Posterior cingulate gyrus (tissue), 11 donors: ENCODE data around the gene KCNA2.

Source experiments
- DNase-seq, 10 donors: peaks; one replicate each; pipeline versions ENCODE4 v3.0.0 to v3.0.0-alpha.2; 2020 to 2021; ENCODE audit warnings: mixed read lengths in 3 of 10
- intact Hi-C: fragments of 100-400 bp; cut with DNase I; formaldehyde crosslinking; loops from one replicate; pipeline ENCODE4 v1.15.1; 2023

Gene KCNA2

DNA sequence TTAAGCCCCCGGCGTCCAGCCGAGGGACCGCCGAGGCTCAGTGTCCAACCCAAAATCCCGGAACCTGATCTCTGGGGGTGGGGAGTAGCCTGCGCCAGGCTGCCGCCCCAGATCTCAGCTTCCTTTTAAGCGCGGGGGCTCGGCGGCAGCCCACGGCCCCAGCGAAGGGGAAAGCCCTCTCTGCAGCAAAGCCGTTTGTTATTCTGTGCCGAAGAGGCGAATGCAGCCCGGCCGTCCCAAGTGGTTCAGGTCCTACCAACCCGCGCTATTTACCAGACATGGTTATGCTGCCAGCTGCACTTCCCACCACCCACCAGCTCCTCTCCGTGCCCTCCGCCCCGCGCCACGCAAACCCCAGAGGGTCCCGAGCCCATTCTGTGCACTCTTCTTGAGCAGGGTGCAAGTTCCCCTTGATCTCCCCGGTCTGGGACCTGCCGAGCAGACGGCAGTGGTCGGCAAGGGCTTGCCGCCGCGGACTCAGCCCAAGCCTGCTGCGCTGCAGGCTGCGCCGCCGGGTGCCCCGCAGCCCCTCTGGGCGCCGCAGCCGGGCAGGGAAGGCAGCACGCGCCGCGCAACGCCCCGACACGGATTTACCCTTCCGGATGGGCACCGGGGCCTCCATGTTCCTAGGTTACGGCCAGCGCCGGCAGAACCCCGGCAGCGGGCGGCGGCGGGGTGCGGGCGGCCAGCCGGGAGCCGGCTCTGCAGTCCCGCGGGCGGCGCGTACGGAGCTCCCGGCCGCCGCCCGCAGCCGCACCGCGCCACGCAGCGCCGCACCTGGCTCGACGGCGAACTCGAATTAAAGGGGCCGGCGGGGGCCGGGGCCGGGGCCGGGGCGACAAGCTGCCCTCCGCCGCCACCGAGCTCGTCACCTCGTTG, 738 bp upstream of the KCNA2 start:
- DNase-seq, result peak in 7 of 10 donors; percentile 31 to 93 (median 45)
- intact Hi-C loops, result no loop called here

DNA sequence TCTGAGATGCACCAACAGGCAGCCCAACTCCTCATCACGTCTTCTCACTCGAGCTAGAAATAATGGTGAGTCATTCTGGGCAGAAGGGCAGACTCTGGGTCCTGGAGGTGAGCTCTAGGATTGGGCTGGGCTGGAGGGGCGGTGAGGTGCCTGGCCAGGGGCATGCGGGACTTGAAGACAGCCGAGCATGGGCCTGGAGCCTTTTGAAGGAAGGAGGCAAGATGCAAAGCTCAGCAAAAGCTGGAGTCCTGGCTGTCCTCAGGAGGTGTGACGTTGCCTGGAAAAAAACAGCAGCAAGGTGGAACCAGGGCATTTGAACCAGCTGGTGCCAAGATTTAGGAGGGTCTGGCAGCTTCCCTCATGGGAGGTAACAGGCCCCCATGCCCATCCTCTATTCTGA, 712 bp downstream of the KCNA2 start:
- no peak for DNase-seq
- intact Hi-C loops, result no loop called here

DNA sequence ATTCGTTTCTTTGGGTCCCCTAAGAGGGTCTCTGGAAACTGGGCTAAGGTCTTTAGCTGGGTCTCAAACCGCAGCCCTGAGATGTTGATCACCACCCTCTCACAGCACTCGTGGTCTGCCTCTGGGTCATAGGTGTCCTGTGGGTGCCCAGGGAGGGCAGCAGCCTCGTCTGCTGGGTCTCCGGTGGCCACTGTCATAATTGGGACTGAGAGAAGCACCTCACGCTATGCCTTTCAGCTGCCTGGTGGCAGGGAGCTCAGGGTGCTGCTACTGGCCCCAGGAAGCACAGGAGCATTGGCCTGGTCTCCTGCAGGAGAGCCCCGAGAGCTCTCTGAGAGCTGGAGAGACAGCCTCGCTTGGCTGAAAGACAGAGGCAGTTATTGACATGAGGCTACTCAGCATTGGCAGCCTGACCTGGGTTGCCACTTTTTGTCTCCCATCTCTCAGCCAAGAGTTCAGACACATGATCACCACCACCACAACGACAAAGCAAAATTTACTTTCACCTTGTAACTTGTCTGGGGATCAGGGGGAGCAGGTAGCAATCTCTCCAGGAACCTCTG, 1.5 kb downstream of the KCNA2 start:
- intact Hi-C loops, result no loop called here
- DNase-seq, result peak in 2 of 10 donors; percentile 35 to 82

DNA sequence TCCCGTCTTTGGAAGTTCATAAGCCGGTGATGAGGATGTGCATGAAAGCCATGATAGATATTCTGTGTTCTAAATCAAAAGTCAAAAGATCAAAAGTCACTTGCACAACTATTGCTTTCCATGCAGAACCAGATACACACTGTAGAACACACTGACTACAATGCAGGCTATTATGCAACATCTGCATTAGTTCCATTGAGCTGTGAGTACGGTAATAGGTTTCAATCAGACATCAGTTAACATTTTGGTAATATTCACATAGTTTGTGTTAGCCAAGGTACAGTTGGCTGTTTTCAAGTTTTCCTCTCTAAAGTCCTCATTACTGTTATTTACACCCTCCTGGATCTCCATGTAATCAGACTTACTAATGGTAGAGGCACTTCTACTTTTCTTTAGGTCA, 3.1 kb downstream of the KCNA2 start:
- intact Hi-C loops, result no loop called here
- no peak for DNase-seq

- DNase-seq, result peak in 1 of 10 donors; percentile 82
- intact Hi-C loops, result no loop called here
Observed at GRCh38 chr1:110602466-110602865, 3.7 kb downstream of the KCNA2 start.

DNA sequence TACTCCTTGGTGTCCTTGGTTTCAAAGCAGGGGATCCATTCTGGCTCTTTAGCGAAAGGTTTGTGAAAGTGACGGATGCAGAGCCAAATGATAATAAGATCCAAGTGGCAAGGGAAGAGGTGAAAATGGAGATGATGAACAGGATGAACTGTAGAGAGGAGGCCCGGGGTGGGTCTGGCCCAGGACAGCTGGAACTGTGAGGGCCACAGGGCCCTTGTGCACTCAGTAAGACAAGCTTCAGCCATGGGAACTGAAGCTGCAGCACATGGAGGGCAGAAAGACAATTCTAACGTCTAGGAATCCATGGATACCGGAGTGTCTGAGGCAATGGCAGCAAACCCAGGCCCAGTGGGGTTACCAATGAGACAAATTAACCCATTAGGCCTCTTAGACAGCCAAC, 4.8 kb downstream of the KCNA2 start:
- no peak for DNase-seq
- intact Hi-C loops, result no loop called here

- DNase-seq, result no peak
Observed at GRCh38 chr1:110600716-110601115, 5.4 kb downstream of the KCNA2 start.

DNA sequence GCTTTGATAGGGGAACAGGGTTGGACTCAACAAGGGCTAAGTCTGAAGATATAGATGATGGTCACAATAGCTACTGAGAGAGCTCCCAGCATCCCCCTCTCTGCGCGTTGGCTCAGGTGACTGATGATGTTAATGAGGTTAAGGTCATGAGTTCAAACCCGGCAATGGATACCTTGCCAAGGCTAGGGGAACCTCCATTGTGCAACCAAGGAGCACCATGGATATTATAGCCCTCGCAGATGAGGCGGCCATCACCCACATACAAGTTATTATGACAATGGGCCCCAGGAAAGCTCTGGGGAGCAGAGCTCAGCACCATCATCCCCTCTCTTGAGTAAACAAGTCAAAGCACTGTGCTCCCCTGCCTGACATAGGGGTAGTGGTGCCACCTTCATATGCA, 8.2 kb downstream of the KCNA2 start:
- intact Hi-C loops, result no loop called here
- DNase-seq, result peak in 1 of 10 donors; percentile 49

More at GRCh38 chr1:110600716-110601115, 5.4 kb downstream of the KCNA2 start:
- intact Hi-C loops, result no loop called here

- intact Hi-C loops, result no loop called here
- no peak for DNase-seq
Observed at GRCh38 chr1:110596312-110596711, 9.8 kb downstream of the KCNA2 start.

GRCh38 chr1:110595353-110595710, 10.8 kb downstream of the KCNA2 start:
- intact Hi-C loops, result no loop called here

GRCh38 chr1:110594456-110595352, 11.5 kb downstream of the KCNA2 start:
- DNase-seq, result peak in 9 of 10 donors; percentile 26 to 92 (median 72)
- intact Hi-C loops, result no loop called here

More at GRCh38 chr1:110595353-110595710, 10.8 kb downstream of the KCNA2 start:
- no peak for DNase-seq

- intact Hi-C loops, result no loop called here
- no peak for DNase-seq
Observed at GRCh38 chr1:110593902-110594301, 12.3 kb downstream of the KCNA2 start.

DNA sequence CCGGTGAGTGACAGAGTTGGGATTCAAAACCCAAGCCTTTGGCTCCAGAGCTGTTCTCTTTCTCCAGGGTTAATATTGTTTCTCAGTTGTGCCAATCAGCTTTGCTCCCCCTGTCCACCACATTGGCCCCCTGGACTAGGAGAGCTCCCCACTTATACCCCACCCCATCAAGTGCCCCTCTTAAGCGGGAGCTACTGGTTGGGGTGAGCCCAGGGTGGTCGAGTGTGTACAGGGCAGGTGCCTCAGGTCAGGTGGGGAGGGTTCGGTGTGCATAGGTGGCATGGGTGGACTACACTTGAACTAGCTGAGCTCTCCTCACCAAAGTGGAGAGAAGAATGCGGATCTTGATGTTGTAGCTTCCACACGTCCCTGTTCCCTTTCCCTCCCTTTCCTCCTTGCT, 14.2 kb downstream of the KCNA2 start:
- intact Hi-C loops, result no loop called here
- peak in 1 of 10 donors; percentile 60 for DNase-seq

GRCh38 chr1:110588991-110589390, 17.2 kb downstream of the KCNA2 start:
- DNase-seq, result no peak
- intact Hi-C loops, result no loop called here

- intact Hi-C loops, result no loop called here
- no peak for DNase-seq
Observed at GRCh38 chr1:110588486-110588885, 17.7 kb downstream of the KCNA2 start.

DNA sequence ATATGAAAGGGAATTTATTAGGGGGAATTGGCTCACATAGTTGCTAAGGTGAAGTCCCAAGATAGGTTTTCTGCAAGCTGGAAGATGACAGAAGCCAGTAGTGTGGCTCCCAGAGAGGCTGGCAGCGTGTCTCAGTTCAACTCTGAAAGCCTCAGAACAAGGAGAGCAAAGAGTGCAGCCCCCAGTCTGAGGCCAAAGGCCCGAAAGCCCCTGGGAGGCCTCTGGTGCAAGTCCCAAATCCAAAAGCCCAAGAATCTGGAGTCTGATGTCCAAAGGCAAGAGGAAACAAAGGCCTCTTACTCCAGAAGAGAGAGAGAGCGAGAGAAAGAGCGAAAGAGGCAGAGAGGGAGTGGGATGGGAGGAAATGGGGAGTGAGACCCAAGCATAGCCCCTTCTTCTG, 18.3 kb downstream of the KCNA2 start:
- peak in 1 of 10 donors; percentile 24 for DNase-seq
- intact Hi-C loops, result no loop called here

DNA sequence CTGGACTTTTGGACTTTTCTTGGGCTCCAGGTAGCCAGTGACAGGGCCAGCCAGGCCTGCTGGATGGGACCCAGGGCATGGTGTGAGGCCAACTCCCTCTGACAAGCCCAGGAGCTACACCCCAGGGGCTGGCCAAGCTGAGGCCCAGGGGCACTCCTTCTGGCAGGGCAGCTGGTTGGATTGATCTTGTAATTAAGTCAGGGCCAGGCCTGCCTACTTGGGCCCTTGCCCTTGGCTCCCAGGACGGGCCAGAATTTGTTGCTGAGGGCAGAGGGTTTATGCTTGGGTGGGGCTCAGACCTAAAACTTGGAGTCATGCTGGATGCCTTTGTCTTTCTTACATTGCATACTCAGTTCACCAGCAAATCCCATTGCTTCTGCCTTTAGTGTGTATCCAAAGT, 20.7 kb downstream of the KCNA2 start:
- peak in 3 of 10 donors; percentile 40 to 86 (median 85) for DNase-seq
- intact Hi-C loops, result no loop called here

DNA sequence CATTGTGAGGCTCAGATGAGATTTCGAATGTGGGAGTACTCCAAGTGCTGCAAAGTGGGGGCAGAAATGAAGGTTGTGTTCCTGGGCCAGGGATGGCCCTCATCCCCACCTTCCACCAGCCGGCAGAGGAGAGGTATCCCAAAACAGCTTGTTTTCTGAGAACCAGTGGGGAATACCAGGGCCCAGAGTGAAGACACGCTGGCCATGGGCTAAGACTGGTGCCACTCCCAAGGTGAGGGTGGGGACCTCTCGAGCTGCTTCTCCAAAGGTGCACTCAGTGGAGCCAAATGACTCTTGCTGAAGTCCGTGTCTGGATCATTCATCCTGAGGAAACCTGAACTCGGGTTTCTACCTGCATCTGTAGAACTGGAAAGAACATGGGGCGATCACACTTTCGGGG, 22.1 kb downstream of the KCNA2 start:
- DNase-seq, result no peak
- intact Hi-C loops, result no loop called here

DNA sequence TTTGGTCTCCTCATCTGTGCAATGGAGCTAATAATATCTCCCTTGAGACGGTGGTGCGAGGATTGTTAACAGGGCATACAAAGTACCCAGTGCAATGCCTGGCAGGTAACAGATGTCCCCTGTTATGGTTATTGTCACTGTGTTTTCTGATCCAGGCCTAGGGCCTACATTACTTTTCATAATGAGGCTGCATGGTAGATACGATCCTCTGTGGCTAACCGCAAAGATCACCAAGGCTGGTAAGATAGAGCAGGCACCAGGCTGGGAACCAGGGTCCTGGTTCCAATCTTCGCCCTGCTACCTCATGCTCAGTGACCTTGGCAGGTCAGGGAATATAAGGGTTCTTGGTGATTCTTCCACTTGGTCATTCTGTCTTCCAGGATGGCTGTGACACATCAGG, 22.7 kb downstream of the KCNA2 start:
- DNase-seq, result no peak
- intact Hi-C loops, result no loop called here

DNA sequence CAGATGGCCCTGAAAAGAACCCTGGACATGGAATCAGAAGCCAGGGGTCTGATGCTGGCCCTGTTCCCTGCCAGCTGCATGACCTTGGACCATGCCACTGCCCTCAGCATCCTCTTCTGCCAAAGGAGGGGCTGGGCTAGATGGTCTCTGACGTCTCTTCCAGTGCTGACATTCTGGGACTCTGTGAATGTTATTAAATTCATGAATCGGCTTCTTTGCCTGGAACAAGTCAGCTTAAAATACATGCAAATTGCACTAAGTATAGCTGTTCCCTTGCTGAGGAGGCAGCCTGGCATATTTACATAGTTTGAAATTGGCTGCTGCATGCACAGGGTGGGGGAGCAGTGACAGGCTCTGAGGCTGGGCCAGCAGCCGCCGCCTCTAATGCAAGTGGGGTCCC, 23.8 kb downstream of the KCNA2 start:
- DNase-seq, result peak in 7 of 10 donors; percentile 40 to 92 (median 63)
- intact Hi-C loops, result no loop called here

GRCh38 chr1:110581682-110582145, 24.4 kb downstream of the KCNA2 start:
- intact Hi-C loops, result no loop called here
- peak in 8 of 10 donors; percentile 20 to 89 (median 49) for DNase-seq
